ENCODE measurements around the gene ST8SIA6.
"Not testable (repeated sequence)": the region's sequence is repeated elsewhere in the genome, so short reads cannot be mapped to it uniquely, and the experiment has no call there.

ST8SIA6 gene

GRCh38 chr10:17452060-17452841 lies 2.1 kb downstream of the ST8SIA6 start:
- Histone ChIP-seq H3K9me3 (replicated peaks in 1 of 11) (peaks cover 36 to 43% (median 42%) of the 10 kb centered on the region in 11 experiments), H3K4me1 (peaks cover 9 to 18% (median 15%) of the 10 kb centered on the region in 10 experiments; a peak in 16 of 20 replicates), H3K9ac (no peak overlapping the region), H3K4me3 (no peak overlapping the region), H3K4me2 (no peak overlapping the region; a peak in 1 of 22 replicates), H3K27ac (no peak overlapping the region), H3K27me3 (peaks cover 53 to 71% (median 64%) of the 10 kb centered on the region in 11 experiments), H3K36me3 (peaks cover 0 to 6% (median 0%) of the 10 kb centered on the region in 11 experiments; a peak in 4 of 22 replicates), H4K20me1 (peaks cover 0 to 15% (median 6%) of the 10 kb centered on the region in 11 experiments; a peak in 12 of 22 replicates)
- TF ChIP-seq Cebpa-rat (IDR thresholded peaks at IDR 0.05): no peak

- H3K4me3 ChIP-seq: no peak overlapping the region
- no peak overlapping the region for H3K9ac ChIP-seq
- peaks cover 43 to 56% (median 52%) of the 10 kb centered on the region in 11 experiments for H3K27me3 ChIP-seq
- no peak overlapping the region for H3K4me2 ChIP-seq
- H3K9me3 ChIP-seq (replicated peaks in 1 of 11): peaks cover 28 to 35% (median 31%) of the 10 kb centered on the region in 11 experiments
- peaks cover 0 to 6% (median 0%) of the 10 kb centered on the region in 11 experiments; a peak in 4 of 22 replicates for H3K36me3 ChIP-seq
- peaks cover 9 to 15% (median 14%) of the 10 kb centered on the region in 10 experiments; a peak in 16 of 20 replicates for H3K4me1 ChIP-seq
- no peak for TF ChIP-seq Cebpa-rat (IDR thresholded peaks at IDR 0.05)
- peaks cover 0 to 15% (median 6%) of the 10 kb centered on the region in 11 experiments; a peak in 12 of 22 replicates for H4K20me1 ChIP-seq
- H3K27ac ChIP-seq: no peak overlapping the region
Measured at GRCh38 chr10:17450024-17450423, 4.4 kb downstream of the ST8SIA6 start.

- H3K4me2 ChIP-seq: no peak overlapping the region
- peaks cover 0 to 6% (median 0%) of the 10 kb centered on the region in 11 experiments; a peak in 4 of 22 replicates for H3K36me3 ChIP-seq
- H3K4me3 ChIP-seq: no peak overlapping the region
Measured at GRCh38 chr10:17445400-17445998, 8.9 kb downstream of the ST8SIA6 start.

GRCh38 chr10:17444388-17444714 lies 10.0 kb downstream of the ST8SIA6 start:
- no peak overlapping the region for H3K27ac ChIP-seq

More at GRCh38 chr10:17445400-17445998, 8.9 kb downstream of the ST8SIA6 start:
- H3K9ac ChIP-seq: no peak overlapping the region
- no peaks in the 10 kb centered on the region; a peak in 2 of 20 replicates for H3K4me1 ChIP-seq
- TF ChIP-seq Cebpa-rat (IDR thresholded peaks at IDR 0.05): no peak
- H3K9me3 ChIP-seq (replicated peaks in 1 of 11): peaks cover 24 to 32% (median 27%) of the 10 kb centered on the region in 11 experiments
- peaks cover 0 to 11% (median 6%) of the 10 kb centered on the region in 11 experiments; a peak in 13 of 22 replicates for H3K27me3 ChIP-seq
- no peak overlapping the region for H3K27ac ChIP-seq
- no peaks in the 10 kb centered on the region for H4K20me1 ChIP-seq

DNA sequence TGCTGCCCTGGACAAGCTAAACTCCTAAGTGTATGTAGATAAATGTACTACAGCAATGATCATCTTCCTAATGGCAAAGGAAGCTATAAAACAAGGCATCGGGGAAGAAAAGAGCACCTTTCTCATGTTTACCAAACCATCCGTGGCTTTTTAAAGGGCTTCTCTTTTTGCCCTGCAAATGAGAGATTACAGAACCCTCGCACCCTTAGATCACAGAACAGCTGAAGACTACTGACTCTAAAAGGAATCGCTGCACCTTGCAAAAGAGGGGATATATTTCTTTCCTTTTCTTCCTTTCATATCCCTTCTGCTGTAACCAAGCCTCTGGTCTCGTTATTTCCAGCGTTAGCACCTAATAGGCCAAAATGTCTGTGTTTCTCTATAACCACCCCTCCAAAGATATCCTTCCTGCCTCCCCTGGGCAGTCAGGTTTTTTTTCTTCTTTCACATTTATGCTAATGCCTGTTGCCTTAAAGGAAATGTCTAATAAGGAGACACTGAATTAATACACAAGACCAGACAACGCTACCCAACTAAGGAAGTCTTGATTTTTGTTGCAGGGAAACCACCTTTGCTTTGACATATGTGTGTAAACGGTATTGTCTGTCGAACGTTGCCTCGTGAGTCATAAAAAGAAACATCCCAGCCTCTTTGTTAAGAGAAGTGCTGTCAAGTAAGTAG lies 10.5 kb downstream of the ST8SIA6 start:
- no peak for TF ChIP-seq Cebpa-rat (IDR thresholded peaks at IDR 0.05)
- Histone ChIP-seq H3K9ac (no peak overlapping the region), H3K27me3 (no peaks in the 10 kb centered on the region; a peak in 1 of 22 replicates), H4K20me1 (no peaks in the 10 kb centered on the region), H3K27ac (no peak overlapping the region), H3K9me3 (replicated peaks in 1 of 11) (peaks cover 9 to 17% (median 12%) of the 10 kb centered on the region in 11 experiments), H3K4me2 (peak overlapping the region in 2 of 11 experiments; percentile 2 to 12; a peak in 1 of 22 replicates), H3K4me3 (no peak overlapping the region), H3K36me3 (no peaks in the 10 kb centered on the region), H3K4me1 (no peaks in the 10 kb centered on the region; a peak in 2 of 20 replicates)

More at GRCh38 chr10:17444388-17444714, 10.0 kb downstream of the ST8SIA6 start:
- Histone ChIP-seq H4K20me1 (no peaks in the 10 kb centered on the region), H3K9ac (no peak overlapping the region), H3K4me2 (peak overlapping the region in 2 of 11 experiments; percentile 2 to 12; a peak in 1 of 22 replicates), H3K9me3 (replicated peaks in 1 of 11) (peaks cover 13 to 20% (median 15%) of the 10 kb centered on the region in 11 experiments), H3K36me3 (no peaks in the 10 kb centered on the region; a peak in 1 of 22 replicates), H3K27me3 (no peaks in the 10 kb centered on the region; a peak in 1 of 22 replicates), H3K4me3 (no peak overlapping the region), H3K4me1 (no peaks in the 10 kb centered on the region; a peak in 2 of 20 replicates)
- no peak for TF ChIP-seq Cebpa-rat (IDR thresholded peaks at IDR 0.05)

GRCh38 chr10:17438583-17438982 lies 15.8 kb downstream of the ST8SIA6 start:
- peaks cover 0 to 11% (median 7%) of the 10 kb centered on the region in 10 experiments; a peak in 12 of 20 replicates for H3K4me1 ChIP-seq
- no peak overlapping the region for H3K4me2 ChIP-seq
- H3K9ac ChIP-seq: no peak overlapping the region
- no peaks in the 10 kb centered on the region for H4K20me1 ChIP-seq
- no peaks in the 10 kb centered on the region for H3K36me3 ChIP-seq
- H3K27me3 ChIP-seq: no peaks in the 10 kb centered on the region
- H3K4me3 ChIP-seq: no peak overlapping the region
- no peak for TF ChIP-seq Cebpa-rat (IDR thresholded peaks at IDR 0.05)
- H3K27ac ChIP-seq: no peak overlapping the region
- peaks cover 0 to 9% (median 7%) of the 10 kb centered on the region in 11 experiments; a peak in 6 of 22 replicates for H3K9me3 ChIP-seq (replicated peaks in 1 of 11)

DNA sequence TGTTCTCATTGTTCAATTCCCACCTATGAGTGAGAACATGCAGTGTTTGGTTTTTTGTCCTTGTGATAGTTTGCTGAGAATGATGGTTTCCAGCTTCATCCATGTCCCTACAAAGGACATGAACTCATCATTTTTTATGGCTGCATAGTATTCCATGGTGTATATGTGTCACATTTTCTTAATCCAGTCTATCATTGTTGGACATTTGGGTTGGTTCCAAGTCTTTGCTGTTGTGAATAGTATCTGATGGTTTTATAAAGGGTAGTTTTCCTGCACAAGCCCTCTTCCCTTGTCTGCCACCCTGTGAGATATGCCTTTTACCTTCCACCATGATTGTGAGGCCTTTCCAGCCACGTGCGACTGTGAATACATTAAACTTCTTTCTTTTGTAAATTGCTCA lies 17.8 kb downstream of the ST8SIA6 start:
- peaks cover 4 to 21% (median 13%) of the 10 kb centered on the region in 10 experiments for H3K4me1 ChIP-seq
- H3K9ac ChIP-seq; H3K27ac ChIP-seq; H3K4me3 ChIP-seq; H3K36me3 ChIP-seq; H4K20me1 ChIP-seq; H3K4me2 ChIP-seq; H3K27me3 ChIP-seq; H3K9me3 ChIP-seq (replicated peaks in 1 of 11): not testable (repeated sequence)

DNA sequence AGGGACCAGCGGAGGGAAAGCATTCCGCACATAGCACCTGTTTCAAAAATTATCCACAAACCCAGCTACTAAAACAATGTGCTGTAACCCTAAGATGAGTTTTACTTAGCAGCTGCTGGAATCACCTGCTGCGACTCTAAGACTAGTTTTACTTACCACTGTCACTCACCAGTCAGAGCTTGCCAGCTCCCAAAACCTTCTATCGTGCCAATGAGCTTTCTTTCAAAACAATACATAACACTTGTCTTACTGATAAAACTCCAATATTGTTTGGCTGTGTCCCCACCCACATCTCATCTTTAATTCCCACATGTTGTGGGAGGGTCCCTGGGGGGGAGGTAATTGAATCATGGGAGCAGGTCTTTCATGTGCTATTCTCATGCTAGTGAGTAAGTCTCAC lies 18.4 kb downstream of the ST8SIA6 start:
- H3K36me3 ChIP-seq: no peaks in the 10 kb centered on the region
- no peak for TF ChIP-seq Cebpa-rat (IDR thresholded peaks at IDR 0.05)
- H4K20me1 ChIP-seq: no peaks in the 10 kb centered on the region
- H3K4me1 ChIP-seq: peaks cover 9 to 28% (median 20%) of the 10 kb centered on the region in 10 experiments
- no peak overlapping the region for H3K9ac ChIP-seq
- peaks cover 0 to 9% (median 7%) of the 10 kb centered on the region in 11 experiments; a peak in 8 of 22 replicates for H3K9me3 ChIP-seq (replicated peaks in 1 of 11)
- H3K27ac ChIP-seq: no peak overlapping the region
- H3K4me3 ChIP-seq: no peak overlapping the region
- H3K27me3 ChIP-seq: no peaks in the 10 kb centered on the region
- H3K4me2 ChIP-seq: no peak overlapping the region

Data from BLaER1 treated with 17β-estradiol and CSF1 and Interleukin-3, amounts not matched to agents 10 nM and 100 nM (cell line).